ENCODE measurements around the gene MYH3. TPM values are rescaled to one million over a fixed set of nuclear protein-coding genes. Genes with fewer than 3 reads are reported as not detected.

MYH3 gene
- total RNA-seq, 4 donors from 2014 or later, result 3.3 to 5.4 (median 3.5) TPM

DNA sequence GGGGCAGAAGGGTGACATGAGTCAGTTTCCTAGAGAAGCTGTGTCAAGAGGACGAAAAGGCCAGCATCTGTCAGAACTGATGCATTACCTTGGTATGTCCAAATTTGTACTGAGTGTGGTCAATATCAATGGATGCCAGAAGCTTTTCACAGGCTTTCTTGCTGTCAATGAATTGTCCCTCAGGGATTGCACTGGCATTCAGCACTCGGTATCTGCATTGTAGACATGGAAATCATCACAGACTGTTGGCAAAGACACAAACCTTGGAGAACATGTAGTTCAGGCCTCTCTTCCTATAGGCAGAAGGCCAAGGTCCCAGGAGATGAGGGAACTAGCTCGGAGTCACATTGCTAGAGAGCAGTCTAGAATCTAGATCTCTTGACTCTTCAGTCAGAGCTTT lies 16.6 kb downstream of the MYH3 start:
- DNase-seq, result no peak
- H3K4me1 ChIP-seq, result no peaks in the 10 kb centered on the region
- no peaks in the 10 kb centered on the region for H3K9me3 ChIP-seq
- no peak overlapping the region for H3K4me3 ChIP-seq (replicated peaks in 1 of 3)
- 52 to 69% methylated on average over 3 of the region's 3 CpGs for WGBS, 2 donors
- H3K27ac ChIP-seq, result no peak overlapping the region
- no peak for TF ChIP-seq POLR2A (IDR thresholded peaks at IDR 0.05)
- TF ChIP-seq, protein P1, sequence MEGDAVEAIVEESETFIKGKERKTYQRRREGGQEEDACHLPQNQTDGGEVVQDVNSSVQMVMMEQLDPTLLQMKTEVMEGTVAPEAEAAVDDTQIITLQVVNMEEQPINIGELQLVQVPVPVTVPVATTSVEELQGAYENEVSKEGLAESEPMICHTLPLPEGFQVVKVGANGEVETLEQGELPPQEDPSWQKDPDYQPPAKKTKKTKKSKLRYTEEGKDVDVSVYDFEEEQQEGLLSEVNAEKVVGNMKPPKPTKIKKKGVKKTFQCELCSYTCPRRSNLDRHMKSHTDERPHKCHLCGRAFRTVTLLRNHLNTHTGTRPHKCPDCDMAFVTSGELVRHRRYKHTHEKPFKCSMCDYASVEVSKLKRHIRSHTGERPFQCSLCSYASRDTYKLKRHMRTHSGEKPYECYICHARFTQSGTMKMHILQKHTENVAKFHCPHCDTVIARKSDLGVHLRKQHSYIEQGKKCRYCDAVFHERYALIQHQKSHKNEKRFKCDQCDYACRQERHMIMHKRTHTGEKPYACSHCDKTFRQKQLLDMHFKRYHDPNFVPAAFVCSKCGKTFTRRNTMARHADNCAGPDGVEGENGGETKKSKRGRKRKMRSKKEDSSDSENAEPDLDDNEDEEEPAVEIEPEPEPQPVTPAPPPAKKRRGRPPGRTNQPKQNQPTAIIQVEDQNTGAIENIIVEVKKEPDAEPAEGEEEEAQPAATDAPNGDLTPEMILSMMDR (IDR thresholded peaks at IDR 0.05), result no peak
- peaks cover 5 to 10% of the 10 kb centered on the region in 2 donors for H3K36me3 ChIP-seq
- H3K27me3 ChIP-seq, result no peaks in the 10 kb centered on the region
- intact Hi-C loops (cut with DNase I), result no loop called here

DNA sequence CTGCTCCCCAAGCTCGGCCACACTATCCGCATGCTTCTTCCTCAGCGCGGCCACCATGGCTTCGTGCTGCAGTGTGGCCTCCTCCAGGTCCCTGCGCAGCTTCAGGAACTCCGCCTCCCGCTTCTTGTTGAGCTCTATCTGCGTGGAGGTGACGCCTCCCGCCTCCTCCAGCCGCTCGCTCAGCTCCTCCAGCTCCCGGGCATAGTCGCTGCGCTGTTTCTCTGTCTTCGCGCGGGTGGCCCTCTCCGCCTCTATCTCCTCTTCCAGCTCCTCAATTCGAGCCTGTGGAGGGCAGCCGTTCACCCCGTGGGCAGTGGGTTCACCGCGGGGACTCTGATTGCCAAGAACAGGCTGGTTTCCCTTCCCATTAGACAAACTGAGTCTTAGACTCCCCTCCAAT lies 19.0 kb downstream of the MYH3 start:
- Histone ChIP-seq H3K4me1 (no peaks in the 10 kb centered on the region), H3K4me3 (replicated peaks in 1 of 3) (no peak overlapping the region), H3K36me3 (peaks cover 5 to 10% of the 10 kb centered on the region in 2 donors), H3K9me3 (no peaks in the 10 kb centered on the region), H3K27me3 (no peaks in the 10 kb centered on the region), H3K27ac (no peak overlapping the region)
- TF ChIP-seq POLR2A (IDR thresholded peaks at IDR 0.05), result no peak
- 94 to 97% methylated on average over 25 of the region's 25 CpGs for WGBS, 2 donors
- DNase-seq, result no peak
- intact Hi-C loops (cut with DNase I), result no loop called here

DNA sequence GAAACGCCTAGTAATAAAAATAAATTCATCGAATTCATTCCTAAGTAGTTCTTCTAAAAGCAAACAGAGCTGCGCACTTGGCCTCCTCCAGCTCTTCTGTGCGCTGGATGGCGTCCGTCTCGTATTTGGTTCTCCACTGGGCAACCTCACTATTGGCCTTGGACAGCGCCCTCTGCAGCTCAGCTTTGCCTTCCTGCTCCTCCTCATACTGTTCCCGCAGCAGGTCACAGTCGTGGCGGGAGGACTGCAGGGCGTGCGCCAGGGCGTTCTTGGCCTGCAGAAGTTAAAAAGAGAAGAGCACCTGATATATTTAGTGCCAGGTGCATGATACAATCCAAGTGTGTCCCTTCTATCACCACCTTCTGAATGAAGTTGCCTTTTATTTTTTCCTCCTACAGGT lies 21.8 kb downstream of the MYH3 start:
- Histone ChIP-seq H3K27me3 (no peaks in the 10 kb centered on the region), H3K4me1 (no peaks in the 10 kb centered on the region), H3K4me3 (replicated peaks in 1 of 3) (no peak overlapping the region), H3K36me3 (peaks cover 0 to 10% of the 10 kb centered on the region in 2 donors), H3K9me3 (no peaks in the 10 kb centered on the region), H3K27ac (no peak overlapping the region)
- 91 to 95% methylated on average over 14 of the region's 14 CpGs for WGBS, 2 donors
- TF ChIP-seq, protein P1 (IDR thresholded peaks at IDR 0.05), result no peak
- TF ChIP-seq POLR2A (IDR thresholded peaks at IDR 0.05), result no peak
- no peak for DNase-seq
- intact Hi-C loops (cut with DNase I), result no loop called here

DNA sequence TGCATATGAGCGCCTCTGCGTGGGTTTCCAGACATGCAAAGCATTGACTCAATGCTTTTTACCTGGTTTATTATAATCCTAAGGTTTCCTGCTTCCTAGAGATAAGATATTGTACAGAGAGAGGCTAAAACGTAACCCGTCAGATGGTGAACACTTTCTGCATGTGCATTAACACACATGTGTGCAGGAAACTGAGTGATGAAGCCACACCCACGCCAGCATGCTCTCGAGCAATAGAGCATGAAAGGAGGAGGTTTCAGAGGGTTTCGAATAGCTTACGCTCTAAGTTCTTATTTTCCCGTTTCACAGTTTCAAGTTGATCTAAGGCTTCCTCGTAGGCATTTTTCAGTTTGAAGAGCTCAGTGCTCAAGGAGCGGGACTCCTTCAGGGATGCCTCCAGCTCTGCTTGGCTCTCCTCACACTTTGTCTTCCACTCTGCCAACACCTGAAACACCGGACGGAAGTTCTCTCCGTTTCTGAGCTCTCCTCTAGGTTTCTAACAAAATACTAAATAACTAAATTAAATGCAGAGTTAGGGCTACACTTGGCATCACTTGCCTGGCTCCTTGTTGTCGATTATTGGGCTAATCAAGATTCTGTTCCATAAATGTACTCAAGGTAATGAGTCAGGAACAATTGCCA lies 23.2 kb downstream of the MYH3 start:
- TF ChIP-seq, protein P1 (IDR thresholded peaks at IDR 0.05), result no peak
- TF ChIP-seq POLR2A (IDR thresholded peaks at IDR 0.05), result no peak
- Histone ChIP-seq H3K27ac (no peak overlapping the region), H3K36me3 (peaks cover 0 to 9% of the 10 kb centered on the region in 2 donors), H3K4me1 (no peaks in the 10 kb centered on the region), H3K9me3 (no peaks in the 10 kb centered on the region), H3K27me3 (no peaks in the 10 kb centered on the region), H3K4me3 (replicated peaks in 1 of 3) (no peak overlapping the region)
- no peak for DNase-seq
- WGBS, 2 donors, result 74 to 81% methylated on average over 15 of the region's 15 CpGs
- intact Hi-C loops (cut with DNase I), result no loop called here

DNA sequence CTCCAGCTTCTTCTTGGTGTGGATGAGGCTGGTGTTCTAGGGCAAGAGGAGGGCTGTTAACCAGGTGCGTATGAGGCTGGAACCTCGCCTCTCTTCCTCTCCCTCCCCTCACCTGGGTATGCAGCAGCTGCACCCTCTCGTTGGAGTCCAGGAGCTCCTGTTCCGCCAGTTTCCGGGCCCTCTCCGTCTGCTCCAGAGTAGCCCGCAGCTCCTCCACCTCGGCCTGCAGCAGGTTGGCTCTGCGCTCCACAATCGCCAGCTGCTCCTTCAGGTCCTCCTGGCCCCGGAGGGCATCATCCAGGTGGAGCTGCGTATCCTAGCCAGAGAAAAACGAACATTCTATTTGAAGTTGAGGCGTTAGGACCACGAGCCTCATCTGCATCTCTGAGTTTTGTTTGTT lies 25.4 kb downstream of the MYH3 start:
- no peak overlapping the region for H3K4me3 ChIP-seq (replicated peaks in 1 of 3)
- 84 to 93% methylated on average over 13 to 15 of the region's 15 CpGs for WGBS, 2 donors
- H3K36me3 ChIP-seq, result no peaks in the 10 kb centered on the region
- DNase-seq, result no peak
- intact Hi-C loops (cut with DNase I), result no loop called here
- H3K4me1 ChIP-seq, result no peaks in the 10 kb centered on the region
- no peak overlapping the region for H3K27ac ChIP-seq
- H3K9me3 ChIP-seq, result no peaks in the 10 kb centered on the region
- no peaks in the 10 kb centered on the region for H3K27me3 ChIP-seq
- no peak for TF ChIP-seq POLR2A (IDR thresholded peaks at IDR 0.05)
- TF ChIP-seq, protein P1 (IDR thresholded peaks at IDR 0.05), result no peak

All from thyroid gland (tissue), 4 donors.